H9 (cell line): Measurements from ENCODE around the gene ZBTB45. TPM values are rescaled to one million over a fixed set of nuclear protein-coding genes. Genes with fewer than 3 reads are reported as not detected.

ENCODE experiments used
- DNase-seq: peaks from one replicate; pipeline ENCODE4 v3.0.0-alpha.2; 2017
- H2AFZ ChIP-seq: one replicate; pipeline ENCODE4 v1.6.1; 2013; ENCODE audit warnings: mild to moderate bottlenecking, low read length, control low read depth, moderate library complexity
- H2AK5ac ChIP-seq: 2 replicates; pipeline ENCODE4 v1.6.1; 2013; ENCODE audit warnings: low read length, control low read depth, mixed read lengths; ENCODE audit not compliant: insufficient read length
- H2BK120ac ChIP-seq: one replicate; pipeline ENCODE4 v1.6.1; 2013; ENCODE audit warnings: low read depth, mild to moderate bottlenecking, low read length, control low read depth, inconsistent platforms; ENCODE audit not compliant: poor library complexity, severe bottlenecking
- H2BK12ac ChIP-seq: 2 replicates; pipeline ENCODE4 v1.6.1; 2013; ENCODE audit warnings: low read length, control low read depth, mixed read lengths, low read depth; ENCODE audit not compliant: insufficient read length
- H2BK15ac ChIP-seq: 2 replicates; pipeline ENCODE4 v1.6.1; 2013; ENCODE audit warnings: low read depth, low read length, control low read depth
- H2BK20ac ChIP-seq: one replicate; pipeline ENCODE4 v1.6.1; 2013; ENCODE audit warnings: low read depth, mild to moderate bottlenecking, low read length, control low read depth, inconsistent platforms; ENCODE audit not compliant: poor library complexity, severe bottlenecking
- H2BK5ac ChIP-seq: 2 replicates; pipeline ENCODE4 v1.6.1; 2013; ENCODE audit warnings: low read length, control low read depth, mixed read lengths; ENCODE audit not compliant: insufficient read length
- H3K14ac ChIP-seq: 2 replicates; pipeline ENCODE4 v1.6.1; 2013; ENCODE audit warnings: low read length, control low read depth; ENCODE audit not compliant: insufficient read depth
- H3K18ac ChIP-seq: 2 replicates; pipeline ENCODE4 v1.6.1; 2013; ENCODE audit warnings: low read depth, mild to moderate bottlenecking, mixed read lengths, low read length, control low read depth; ENCODE audit not compliant: insufficient read length
- H3K23ac ChIP-seq: 2 replicates; pipeline ENCODE4 v1.6.1; 2013; ENCODE audit warnings: low read length, control low read depth, mixed read lengths, low read depth; ENCODE audit not compliant: insufficient read length
- H3K23me2 ChIP-seq: 2 replicates; pipeline ENCODE4 v1.6.1; 2013; ENCODE audit warnings: low read depth, mild to moderate bottlenecking, mixed read lengths, low read length, control low read depth; ENCODE audit not compliant: insufficient read length, poor library complexity, severe bottlenecking
- H3K27ac ChIP-seq: 2 replicates; pipeline ENCODE4 v1.5.1; 2013; ENCODE audit warnings: low read length, control low read depth, mixed read lengths, low read depth; ENCODE audit not compliant: insufficient read length
- H3K27me3 ChIP-seq: 2 replicates; pipeline ENCODE4 v1.6.1; 2013; ENCODE audit warnings: low read length, control low read depth, inconsistent platforms; ENCODE audit not compliant: insufficient read depth
- H3K4ac ChIP-seq: 2 replicates; pipeline ENCODE4 v1.6.1; 2013; ENCODE audit warnings: low read depth, mild to moderate bottlenecking, control low read depth, inconsistent platforms, low read length, moderate library complexity
- H3K4me1 ChIP-seq: 2 replicates; pipeline ENCODE4 v1.6.1; 2013; ENCODE audit warnings: low read length, control low read depth, inconsistent platforms; ENCODE audit not compliant: insufficient read depth
- H3K4me2 ChIP-seq: 2 replicates; pipeline ENCODE4 v1.6.1; 2013; ENCODE audit warnings: low read length, control low read depth, mixed read lengths; ENCODE audit not compliant: insufficient read length, insufficient read depth
- H3K56ac ChIP-seq: 2 replicates; pipeline ENCODE4 v1.6.1; 2013; ENCODE audit warnings: low read depth, mild to moderate bottlenecking, mixed read lengths, low read length, control low read depth; ENCODE audit not compliant: insufficient read length
- H3K79me1 ChIP-seq: 2 replicates; pipeline ENCODE4 v1.6.1; 2013; ENCODE audit warnings: low read depth, mild to moderate bottlenecking, moderate library complexity, low read length, control low read depth, inconsistent platforms; ENCODE audit not compliant: insufficient read depth, poor library complexity, severe bottlenecking
- H3K79me2 ChIP-seq: 2 replicates; pipeline ENCODE4 v1.6.1; 2013; ENCODE audit warnings: low read length, control low read depth, inconsistent platforms; ENCODE audit not compliant: insufficient read depth
- H3K9ac ChIP-seq: 2 replicates; pipeline ENCODE4 v1.6.1; 2013; ENCODE audit warnings: low read length, control low read depth, mixed read lengths; ENCODE audit not compliant: insufficient read length; ENCODE audit errors: extremely low read depth
- H3K9me3 ChIP-seq: one replicate; pipeline ENCODE4 v1.6.1; 2013; ENCODE audit warnings: low read depth, low read length, inconsistent platforms; ENCODE audit not compliant: control insufficient read depth
- H3T11ph ChIP-seq: one replicate; pipeline ENCODE4 v1.6.1; 2013; ENCODE audit warnings: mild to moderate bottlenecking, low read length, control low read depth, inconsistent platforms
- H4K20me1 ChIP-seq: one replicate; pipeline ENCODE4 v1.6.1; 2013; ENCODE audit not compliant: control insufficient read depth, insufficient read length, insufficient read depth
- H4K5ac ChIP-seq: 2 replicates; pipeline ENCODE4 v1.6.1; 2013; ENCODE audit warnings: low read depth, mild to moderate bottlenecking, mixed read lengths, low read length, control low read depth; ENCODE audit not compliant: insufficient read length
- H4K8ac ChIP-seq: replicated peaks from 2 replicates; pipeline ENCODE4 v1.6.1; 2013; ENCODE audit warnings: low read length, control low read depth, mixed read lengths, low read depth; ENCODE audit not compliant: insufficient read length
- H4K91ac ChIP-seq: 2 replicates; pipeline ENCODE4 v1.6.1; 2013; ENCODE audit warnings: low read depth, mild to moderate bottlenecking, moderate library complexity, mixed read lengths, low read length, control low read depth; ENCODE audit not compliant: insufficient read length
- H3K27ac Mint-ChIP-seq, 3 experiments: 2 replicates in 2 of 3; 3 replicates in 1 of 3; pipeline ENCODE4 v1.8.0; 2020 to 2021; ENCODE audit warnings: mixed read lengths in 3 of 3, mild to moderate bottlenecking in 1 of 3, moderate library complexity in 1 of 3
- H3K27me3 Mint-ChIP-seq: 2 replicates; pipeline ENCODE4 v1.8.0; 2021; ENCODE audit warnings: low read depth, mild to moderate bottlenecking, moderate library complexity, mixed read lengths
- H3K36me3 Mint-ChIP-seq, 3 experiments: 2 replicates in 2 of 3; 3 replicates in 1 of 3; pipeline ENCODE4 v1.8.0; 2020 to 2021; ENCODE audit warnings: low read depth in 3 of 3, mixed read lengths in 3 of 3; ENCODE audit not compliant: insufficient read depth in 1 of 3
- H3K4me1 Mint-ChIP-seq, 2 experiments: 2 replicates each; pipeline ENCODE4 v1.8.0; 2020; ENCODE audit warnings: mixed read lengths in 2 of 2
- H3K4me3 Mint-ChIP-seq, 2 experiments: 2 replicates in 1 of 2; 3 replicates in 1 of 2; pipeline ENCODE4 v1.8.0; 2020 to 2021; ENCODE audit warnings: mild to moderate bottlenecking in 2 of 2, mixed read lengths in 2 of 2, moderate library complexity in 1 of 2
- H3K9me3 Mint-ChIP-seq, 2 experiments: 2 replicates in 1 of 2; 3 replicates in 1 of 2; pipeline ENCODE4 v1.8.0; 2020; ENCODE audit warnings: mild to moderate bottlenecking in 2 of 2, mixed read lengths in 2 of 2, moderate library complexity in 1 of 2
- CTCF ChIP-seq: fragments of 200-600 bp; sonication (generic); conservative IDR thresholded peaks from 3 replicates; pipeline ENCODE4 v1.8.0; 2021; ENCODE audit warnings: antibody characterized with exemption, mild to moderate bottlenecking
- WGBS: extraction: QIAGEN DNeasy Blood & Tissue Kit; methylation state at CpG from one replicate; pipeline ENCODE4 v1.1.7; 2013; ENCODE audit warnings: missing lambda C conversion rate, low lambda C conversion rate, mixed read lengths; ENCODE audit not compliant: insufficient read length; ENCODE audit errors: extremely low coverage; 5-methylcytosine and 5-hydroxymethylcytosine counted together
- total RNA-seq: library from RNA; stranded (reverse); gene quantifications from 2 replicates; pipeline ENCODE4 v1.2.1, GENCODE V29; 2021

Gene ZBTB45
- total RNA-seq, 1 experiment from 2014 or later, result 18.7 TPM

- Histone ChIP-seq H4K91ac (no peak overlapping the region), H3K4me2 (no peak overlapping the region), H2AK5ac (no peak overlapping the region), H2BK20ac (no peak overlapping the region), H3K27ac (no peak overlapping the region), H2BK15ac (no peak overlapping the region), H4K8ac (no peak overlapping the region), H3K9ac (no peak overlapping the region), H3K9me3 (no peaks in the 10 kb centered on the region), H3K18ac (no peak overlapping the region), H3K27me3 (no peaks in the 10 kb centered on the region), H3K79me2 (no peaks in the 10 kb centered on the region), H3K23ac (no peak overlapping the region), H3K4me1 (no peaks in the 10 kb centered on the region), H2AFZ (no peak overlapping the region), H3K4ac (no peak overlapping the region), H2BK12ac (no peak overlapping the region), H2BK5ac (no peak overlapping the region), H3K79me1 (no peaks in the 10 kb centered on the region), H4K5ac (no peak overlapping the region), H3K23me2 (peaks cover 7% of the 10 kb centered on the region), H3K56ac (no peak overlapping the region), H4K20me1 (no peaks in the 10 kb centered on the region), H3K14ac (no peak overlapping the region), H3T11ph (no peak overlapping the region), H2BK120ac (no peak overlapping the region)
- Mint-ChIP-seq H3K36me3 (peaks cover 0 to 12% (median 2%) of the 10 kb centered on the region in 3 experiments; a peak in 4 of 7 replicates), H3K4me1 (peaks cover 9 to 13% of the 10 kb centered on the region in 2 experiments), H3K27me3 (no peaks in the 10 kb centered on the region; the same call in 1 of the 2 replicates), H3K4me3 (peak overlapping the region in 1 of 2 experiments; percentile 5; a peak in 1 of 5 replicates), H3K9me3 (no peaks in the 10 kb centered on the region), H3K27ac (peak overlapping the region in 1 of 3 experiments; percentile 4; a peak in 1 of 7 replicates)
- no peak for TF ChIP-seq CTCF
- no CpG with 5 or more reads among the region's 1 CpG for WGBS
- peak; percentile 22 for DNase-seq
Measured at GRCh38 chr19:58477871-58478270, 41.7 kb downstream of the ZBTB45 start.
